Smooth muscle cell of the coronary artery (primary cell): ENCODE measurements around the gene SPIN4. TPM values are rescaled to one million over a fixed set of nuclear protein-coding genes. Genes with fewer than 3 reads are reported as not detected.

Source experiments
- total RNA-seq: library from RNA; depleted of rRNA; stranded (reverse); fragments of >200 nt; gene quantifications from 2 replicates; pipeline ENCODE4 v1.2.3, GENCODE V29; 2014; ENCODE audit warnings: low replicate concordance

Gene SPIN4
- total RNA-seq: 1.1 and 1.3 TPM in 2 replicates

DNA sequence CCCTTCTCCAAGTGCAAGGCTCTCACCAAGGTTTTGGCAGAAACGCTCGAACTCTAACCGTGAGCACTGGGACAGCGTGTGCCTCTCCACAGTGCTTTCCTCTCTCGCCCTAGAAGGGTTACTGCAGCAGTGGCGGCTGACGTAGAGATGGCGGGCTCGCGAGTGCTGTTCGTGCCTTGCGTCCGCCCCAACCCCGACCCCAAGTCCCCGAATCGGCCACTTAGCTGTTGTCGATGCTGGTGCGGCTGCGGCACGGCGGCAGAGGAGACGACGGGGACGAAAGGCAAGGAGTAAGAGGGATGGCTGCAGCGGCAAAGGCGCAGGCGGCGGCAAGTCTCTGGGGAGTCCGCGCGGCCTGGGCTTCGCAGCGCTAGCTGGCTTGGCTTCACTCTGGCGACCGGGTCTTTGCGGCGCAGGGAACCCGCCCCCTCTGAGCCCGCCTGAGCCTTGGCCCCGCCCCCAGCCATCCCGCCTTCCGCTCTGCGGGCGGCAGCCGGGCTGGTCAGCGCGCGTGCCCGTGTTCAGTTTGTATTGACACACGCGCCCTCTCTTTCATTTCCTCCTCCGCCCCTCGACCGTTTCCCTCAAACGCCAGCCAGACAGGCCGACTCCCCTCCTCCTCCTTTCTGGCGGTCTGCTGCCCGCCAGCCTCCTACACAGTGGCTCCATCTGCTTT lies at the start of gene SPIN4:
Gene SPIN4, minus strand, starts transcription at position 392 of the 676 bp plus-strand sequence. CDS start 513 bp downstream, outside the sequence.

